GM19238 (cell line): ENCODE results near the gene PPP1R15B.

Experiments
- DNase-seq: peaks from one replicate; pipeline ENCODE4 v3.0.0; 2011; ENCODE audit warnings: low spot score; ENCODE audit not compliant: insufficient read length

Gene PPP1R15B

DNA sequence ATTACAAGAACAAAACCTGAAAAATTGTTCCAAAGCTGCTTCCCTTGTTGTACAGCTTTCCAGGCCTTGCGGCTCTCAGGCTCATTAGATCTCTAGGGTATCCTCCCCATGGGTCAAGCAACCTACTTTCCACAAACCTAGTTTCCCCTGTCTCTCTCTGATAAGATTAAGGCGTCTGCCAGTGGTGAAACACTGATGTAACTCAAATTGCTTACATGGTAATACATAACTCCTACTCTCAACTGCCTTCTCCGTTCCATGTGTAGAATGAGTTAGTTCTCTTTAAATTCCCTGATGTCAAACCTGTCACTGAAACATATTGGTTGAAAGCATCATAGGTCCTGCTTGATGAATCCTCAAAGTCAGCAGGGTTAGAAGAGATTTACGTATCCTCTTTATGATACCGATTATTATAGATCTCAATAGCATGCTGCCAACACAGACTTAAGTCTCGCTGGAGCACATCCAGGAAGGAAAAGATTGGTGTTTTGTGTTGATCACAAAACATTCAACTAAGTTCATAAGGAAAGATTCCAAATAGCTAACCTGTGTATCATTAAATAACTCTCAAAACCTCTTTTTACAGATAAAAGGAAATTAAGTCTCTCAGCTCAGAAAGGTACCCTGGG, 10.6 kb downstream of the PPP1R15B start:
- no peak for DNase-seq

DNA sequence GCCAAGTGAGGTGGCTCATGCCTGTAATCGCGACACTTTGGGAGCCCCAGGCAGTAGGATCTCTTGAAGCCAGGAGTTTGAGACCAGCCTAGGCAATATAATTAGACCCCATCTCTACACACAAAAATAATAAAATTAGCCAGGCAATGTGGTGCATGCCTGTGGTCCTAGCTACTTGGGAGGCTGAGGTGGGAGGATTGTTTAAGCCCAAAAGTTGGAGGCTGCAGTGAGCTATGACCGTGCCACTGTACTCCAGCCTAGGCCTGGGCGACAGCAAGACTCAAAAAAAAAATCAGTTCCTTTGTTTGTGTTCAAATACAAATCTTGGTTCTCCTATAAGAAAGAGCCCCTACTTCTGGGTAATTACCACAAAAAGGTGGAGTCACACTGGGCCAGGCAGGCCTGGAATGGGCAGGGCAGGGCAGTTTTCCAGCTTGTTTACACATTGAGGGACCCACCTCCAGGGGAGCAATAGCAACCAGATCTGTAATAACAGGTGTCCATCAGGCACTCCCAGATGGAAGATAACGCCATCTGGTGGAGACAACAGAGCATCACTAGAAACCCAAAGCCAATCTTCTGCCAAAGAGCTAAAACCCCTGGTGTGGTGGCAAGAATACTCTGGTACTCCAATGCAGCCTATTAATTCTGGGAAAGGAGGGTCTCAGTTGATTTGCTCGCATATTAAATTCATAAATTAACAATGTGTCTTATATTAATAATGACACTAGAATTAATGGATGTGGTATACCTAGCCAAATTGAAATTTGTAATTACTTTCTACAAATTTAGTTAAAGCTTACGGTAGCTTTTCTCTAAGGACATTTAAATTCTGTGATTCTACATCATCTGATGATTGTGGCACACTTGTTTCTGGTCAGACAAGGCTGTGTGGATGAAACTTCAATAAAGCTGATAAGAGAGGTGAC, 13.2 kb downstream of the PPP1R15B start:
- peak; percentile 68 for DNase-seq

DNA sequence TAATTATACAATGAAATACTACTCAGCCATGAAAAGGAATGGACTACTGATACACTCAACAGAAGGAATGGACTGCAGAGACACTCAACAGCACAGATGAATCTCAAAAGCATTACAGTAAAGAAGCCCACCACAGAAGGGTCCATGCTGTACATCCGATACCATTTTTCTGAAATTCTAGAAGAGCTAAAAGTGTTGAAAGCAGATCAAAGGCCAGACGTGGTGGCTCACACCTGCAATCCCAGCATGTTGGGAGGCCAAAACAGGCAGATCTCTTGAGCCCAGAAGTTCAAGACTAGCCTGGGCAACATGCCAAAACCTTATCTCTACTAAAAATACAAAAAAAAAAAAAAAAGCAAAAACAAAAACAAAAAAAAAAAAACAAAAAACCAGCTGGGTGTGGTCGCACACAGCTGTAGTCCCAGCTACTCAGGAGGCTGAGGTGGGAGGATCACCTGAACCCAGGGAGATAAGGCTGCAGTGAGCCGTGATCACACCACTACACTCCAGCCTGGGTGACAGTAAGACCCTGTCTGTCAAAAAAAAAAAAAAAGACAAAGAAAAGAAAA, 15.5 kb downstream of the PPP1R15B start:
- no peak for DNase-seq

DNA sequence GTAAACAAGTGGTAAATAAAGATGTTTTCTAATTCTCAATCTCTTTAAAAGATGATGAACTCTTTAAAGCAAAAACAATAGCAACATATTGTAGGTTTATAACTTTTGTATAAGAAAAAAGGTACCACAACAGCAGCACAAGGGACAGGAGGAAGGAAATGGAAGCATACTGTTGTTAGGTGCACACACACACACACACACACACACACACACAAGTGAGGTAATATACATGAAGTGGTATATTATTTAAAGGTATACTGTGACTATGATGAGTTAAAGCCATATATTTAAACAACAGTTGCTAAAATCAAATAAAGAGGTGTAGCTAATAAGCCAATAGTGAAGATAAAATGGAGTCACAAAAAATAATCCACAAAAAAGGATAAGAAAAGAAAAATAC, 20.0 kb downstream of the PPP1R15B start:
- no peak for DNase-seq

DNA sequence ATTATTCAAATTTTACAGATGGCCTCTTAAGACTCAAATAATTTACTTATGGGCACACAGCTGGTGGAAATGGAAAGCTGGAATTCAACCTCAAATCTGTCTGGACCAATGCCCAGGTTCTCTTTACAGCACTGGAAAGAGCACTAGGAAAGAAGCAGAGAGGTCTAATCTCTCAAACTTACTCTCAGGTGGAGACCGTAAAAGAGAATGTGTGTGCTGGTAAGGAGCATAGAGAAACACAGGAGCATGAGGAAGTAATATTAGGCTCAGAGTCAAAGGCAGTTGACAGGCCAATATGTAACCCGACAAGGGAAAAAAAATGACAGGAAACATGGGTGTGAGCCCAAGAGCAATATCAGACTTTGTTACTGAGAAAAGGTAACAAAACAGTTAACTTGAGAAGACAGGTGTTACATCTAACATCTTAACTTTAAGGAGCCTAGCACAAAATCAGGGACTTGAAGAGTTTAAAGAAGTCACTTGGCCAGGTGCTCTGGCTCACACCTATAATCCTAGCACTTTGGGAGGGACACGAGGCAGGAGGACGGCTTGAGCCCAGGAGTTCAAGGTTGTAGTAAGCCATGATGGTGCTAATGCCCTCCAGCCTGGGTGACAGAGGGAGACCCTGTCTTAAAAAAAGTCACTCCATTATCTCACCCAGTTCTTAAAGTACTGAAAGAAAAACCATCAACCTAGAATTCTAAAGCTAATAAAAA, 20.7 kb downstream of the PPP1R15B start:
- no peak for DNase-seq

DNA sequence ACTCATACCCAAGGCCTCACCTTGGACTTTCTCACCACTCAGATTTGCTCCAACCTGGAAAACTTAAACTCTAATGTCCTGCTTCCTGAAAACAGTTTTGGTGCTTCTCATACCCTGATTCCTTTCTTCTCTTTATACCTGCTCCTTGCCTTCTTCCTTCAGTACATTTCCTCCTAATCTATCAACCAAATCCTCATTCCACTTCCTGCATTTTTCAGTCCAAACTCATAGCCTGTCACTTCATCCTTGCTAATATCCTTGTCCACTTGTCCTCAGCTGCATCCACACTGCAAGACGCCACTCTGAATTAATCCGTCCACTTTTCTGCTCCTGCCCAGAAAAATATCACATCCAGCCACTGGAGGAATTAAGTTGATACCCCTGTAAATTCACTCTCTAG, 25.9 kb downstream of the PPP1R15B start:
- DNase-seq = no peak

DNA sequence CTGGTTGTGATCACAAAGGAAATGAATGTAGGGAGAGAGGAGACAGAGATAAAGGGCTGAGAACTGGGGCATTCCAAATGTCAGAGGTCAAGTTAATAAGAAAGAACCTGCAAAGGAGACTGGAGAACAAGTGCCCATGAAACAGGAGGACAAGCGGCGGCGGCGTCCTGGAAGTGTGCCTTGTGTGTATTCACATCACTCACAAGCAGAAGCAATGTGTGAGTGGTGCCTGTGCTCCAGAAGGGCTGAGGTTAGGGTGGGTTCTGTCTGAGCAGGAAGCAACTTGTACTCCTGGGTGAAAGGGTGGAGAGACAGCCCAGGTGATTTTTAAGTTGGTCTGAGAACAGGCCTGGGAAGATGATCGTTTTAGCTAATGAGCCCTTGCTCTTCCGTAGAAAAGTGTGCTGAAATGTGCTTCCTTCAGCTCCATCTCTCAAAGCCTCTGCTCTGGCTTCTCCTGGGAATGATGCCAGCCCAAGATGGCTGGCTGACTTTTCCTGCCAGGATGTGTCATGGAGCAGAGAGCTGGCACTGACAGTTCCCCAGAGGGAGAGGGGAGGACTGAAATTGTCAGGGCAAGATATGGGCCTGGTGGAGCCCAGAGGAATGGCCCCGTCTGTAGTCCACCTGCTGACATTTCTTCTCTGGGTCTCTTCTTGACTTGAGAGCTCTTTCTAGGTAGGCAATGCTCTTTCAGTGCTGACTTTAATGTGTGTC, 26.8 kb downstream of the PPP1R15B start:
- DNase-seq = no peak

DNA sequence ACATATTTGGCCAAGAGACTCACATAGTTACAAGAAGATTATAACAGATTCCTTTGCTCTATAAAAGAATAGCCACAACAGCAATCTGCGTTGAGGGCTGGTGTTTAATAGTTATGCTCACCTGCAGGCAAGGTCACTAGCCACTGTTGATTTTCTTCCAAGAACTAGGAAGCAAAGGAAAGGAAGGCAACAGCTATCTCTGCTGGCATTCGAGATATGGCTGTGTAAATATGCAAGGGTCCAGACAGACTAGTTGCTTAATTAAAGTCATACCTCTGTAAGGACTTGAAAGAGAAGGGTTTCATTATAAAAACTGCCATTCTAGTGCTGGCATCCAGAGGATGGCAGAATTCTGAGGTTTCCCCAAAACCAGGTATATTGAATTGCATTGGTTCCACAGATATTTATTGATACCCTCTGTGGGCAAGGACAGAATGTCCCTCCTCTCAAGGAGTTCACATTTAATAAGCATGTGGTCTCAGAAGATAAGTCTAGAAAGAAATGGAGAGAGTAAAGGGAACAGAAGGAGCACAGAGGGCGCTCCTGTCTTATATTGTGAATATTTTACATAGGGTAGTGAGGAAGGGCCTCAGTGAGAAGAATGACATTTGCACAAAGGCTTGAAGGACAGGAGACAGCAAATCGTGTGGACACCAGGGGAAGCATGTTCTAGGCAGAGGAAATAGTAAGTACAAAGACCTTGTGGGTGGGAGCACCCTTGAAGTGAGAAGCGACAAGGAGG, 28.3 kb downstream of the PPP1R15B start:
- no peak for DNase-seq

DNA sequence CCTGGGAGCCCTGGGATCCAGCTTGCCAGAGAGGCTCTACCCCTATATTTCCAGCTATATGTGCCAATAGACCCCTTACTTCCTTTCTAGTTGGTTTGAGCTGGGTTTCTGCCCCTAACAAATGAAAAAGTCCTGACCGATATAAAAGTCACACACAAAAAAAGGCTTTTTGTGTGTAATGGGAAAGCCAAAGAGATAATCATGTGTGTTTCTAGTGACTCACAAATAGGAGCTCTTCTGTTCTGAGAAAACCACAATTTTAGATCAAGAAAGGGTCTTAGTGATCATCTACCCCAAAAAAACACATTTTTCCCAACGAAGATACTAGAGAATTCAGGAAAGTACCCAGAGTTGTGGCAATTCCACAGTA, 28.9 kb downstream of the PPP1R15B start:
- DNase-seq = no peak

DNA sequence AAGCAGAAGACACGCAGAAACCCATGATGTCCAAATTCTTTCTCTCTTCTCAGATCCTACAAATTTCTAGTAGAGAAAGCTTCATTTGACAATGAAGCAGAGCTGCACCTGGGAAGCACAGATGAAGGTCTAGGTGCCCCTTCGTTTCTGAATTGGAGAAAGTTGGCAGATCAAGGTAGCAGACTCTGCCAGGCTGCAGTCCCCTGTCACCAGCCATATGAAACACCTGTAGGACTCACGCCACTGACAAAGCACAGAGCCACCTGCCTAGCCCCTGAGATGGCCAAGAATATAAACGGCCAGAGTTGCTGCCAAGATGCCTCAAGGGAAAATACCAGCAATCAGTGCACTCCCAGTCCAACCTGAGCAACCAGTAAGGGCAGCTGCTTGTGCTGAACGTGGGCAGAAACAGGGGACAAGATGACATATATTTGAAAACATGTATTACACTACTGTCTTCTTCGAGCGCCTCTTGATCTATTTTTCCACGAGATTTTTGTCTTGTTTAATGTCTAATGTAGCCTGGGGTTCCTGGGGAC, 31.3 kb downstream of the PPP1R15B start:
- no peak for DNase-seq

DNA sequence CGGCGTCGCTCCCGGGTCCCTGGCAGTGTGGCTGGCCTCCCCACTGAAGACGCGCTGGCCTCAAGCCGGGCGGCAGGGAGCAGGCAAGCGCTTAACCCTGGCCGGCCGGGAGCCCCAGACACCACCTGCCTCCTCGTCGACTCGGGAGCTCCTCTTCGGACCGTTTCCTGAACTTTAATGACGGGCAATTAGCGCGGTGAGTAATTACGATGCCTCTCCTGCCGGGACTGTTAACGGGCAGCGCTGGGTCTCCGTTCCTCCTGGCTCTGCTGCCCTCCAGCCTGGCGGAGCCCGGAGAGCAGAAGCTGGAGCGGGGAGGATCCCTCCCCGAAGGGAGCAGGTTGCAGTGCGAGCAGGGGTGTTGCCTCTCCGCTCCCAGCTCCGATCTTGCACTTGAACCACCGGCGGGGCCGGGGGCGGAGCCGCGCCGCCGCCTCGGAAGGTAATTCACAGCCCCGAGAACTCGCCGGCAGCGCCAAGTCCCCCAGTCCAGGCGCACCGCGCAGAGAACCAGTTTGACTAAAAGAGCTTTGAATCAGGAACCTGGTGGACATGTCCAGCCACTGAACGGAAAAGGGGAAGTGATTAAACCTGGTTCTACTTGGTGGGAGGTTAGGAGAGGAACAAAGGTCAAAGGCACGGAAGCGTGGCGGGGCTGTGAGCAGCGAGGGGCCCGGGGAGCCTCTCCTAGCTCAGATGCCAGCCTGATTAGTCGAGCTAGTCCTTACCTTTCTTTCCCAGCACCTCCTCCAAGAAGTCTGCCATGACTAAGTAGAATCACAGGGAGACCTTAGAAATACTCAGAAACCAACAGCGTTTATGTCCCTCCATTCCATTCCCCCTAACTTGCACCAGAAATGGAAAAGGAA, 33.6 kb downstream of the PPP1R15B start:
- peak; percentile 31 for DNase-seq

DNA sequence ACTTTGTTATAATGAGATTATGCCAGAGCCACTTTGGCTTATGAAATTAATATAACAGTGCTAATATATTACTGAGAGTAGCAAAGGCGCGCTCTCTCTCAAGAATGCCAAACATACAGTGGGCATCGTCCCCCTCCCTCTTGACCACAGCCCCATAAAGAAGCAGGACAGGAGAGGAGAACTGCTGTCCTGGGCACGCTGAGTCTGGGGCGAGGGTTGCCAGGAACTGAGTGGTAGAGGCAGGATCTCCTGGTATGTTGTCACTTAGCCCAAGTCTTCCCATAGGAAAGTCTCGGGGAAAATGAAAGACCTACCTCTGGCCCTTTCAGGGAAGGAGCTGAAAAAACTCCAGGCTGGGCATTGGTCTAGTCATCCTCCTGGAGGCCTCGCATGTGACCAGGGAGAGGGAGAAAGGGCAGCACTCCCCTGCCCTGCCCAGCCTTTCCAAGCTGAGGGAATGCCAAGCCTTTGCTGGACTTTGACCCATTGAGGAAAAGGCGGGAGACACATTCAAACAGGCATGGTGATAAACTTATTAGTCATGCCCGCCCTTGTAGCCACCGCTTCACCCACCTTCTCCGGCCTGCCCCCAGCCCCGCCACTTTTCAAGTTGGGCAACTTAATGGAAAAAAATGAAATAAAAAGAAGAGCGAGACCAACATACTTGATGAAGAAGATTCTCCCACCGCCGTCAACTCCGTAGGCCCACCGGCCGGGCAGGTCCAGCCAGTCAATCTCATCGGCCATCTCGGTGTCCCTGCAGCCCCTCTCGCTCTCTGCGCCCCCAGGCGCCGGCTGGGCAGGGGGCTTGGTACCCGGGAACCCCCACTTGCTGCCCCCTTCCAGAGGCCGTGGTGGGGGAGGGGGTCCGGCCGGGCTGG, 34.5 kb downstream of the PPP1R15B start:
- no peak for DNase-seq

DNA sequence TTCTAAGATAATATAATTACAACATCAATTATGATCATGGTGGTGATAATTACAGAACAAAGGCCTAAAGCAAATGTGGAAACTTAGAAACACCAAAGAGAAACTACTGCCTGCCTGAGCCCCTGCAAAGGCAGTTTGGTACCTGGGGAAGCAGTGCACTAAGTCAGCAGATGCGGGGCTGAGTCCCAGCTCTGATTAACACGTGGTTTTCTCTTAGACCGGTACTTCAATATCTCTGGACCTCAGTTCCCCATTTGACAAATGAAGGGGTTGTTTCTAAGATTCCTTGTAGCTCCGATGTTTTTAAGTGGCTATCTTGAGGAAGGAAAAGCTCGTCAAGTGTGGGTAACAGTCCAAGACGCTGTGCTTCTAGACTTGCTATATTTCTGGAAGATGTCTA, 35.2 kb downstream of the PPP1R15B start:
- DNase-seq = no peak

DNA sequence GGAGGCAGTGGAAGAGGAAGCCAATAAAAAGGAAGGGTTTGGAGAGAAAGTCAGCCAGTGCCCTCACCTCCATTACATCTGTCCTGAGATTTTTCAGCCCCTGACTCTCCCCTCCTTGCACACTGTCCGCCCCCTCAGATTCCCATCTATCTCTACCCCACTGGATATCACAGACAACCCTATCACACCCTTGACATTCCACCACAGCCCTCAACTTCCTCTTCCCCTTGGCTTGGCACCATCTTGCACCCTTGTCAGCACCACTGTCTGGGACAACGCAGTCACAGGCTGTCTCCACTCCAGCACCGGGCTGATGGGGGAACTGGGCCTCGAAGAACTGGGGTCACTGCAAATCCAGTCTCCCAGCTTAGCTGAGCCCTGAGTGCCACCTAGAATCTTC, 37.7 kb downstream of the PPP1R15B start:
- DNase-seq = no peak

DNA sequence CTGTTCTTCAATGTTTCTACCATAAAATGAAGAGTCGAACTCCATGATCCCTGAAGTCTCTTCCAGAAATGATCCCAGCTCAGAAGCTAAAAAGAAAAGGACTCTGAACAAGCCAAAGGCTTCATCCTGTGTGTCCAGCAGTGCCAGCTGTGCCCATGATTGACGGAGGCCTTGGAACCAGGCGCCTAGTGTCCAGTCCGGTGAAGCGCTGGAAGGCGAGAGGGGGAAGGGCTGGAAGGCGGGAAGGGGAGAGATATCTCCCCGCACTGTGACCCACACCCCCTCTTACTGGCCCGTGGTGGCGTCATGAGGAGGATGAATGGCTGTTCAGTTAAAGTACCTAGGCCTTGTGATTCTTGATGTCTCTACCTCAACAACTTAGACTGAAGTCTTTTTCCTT, 41.4 kb downstream of the PPP1R15B start:
- DNase-seq = no peak

DNA sequence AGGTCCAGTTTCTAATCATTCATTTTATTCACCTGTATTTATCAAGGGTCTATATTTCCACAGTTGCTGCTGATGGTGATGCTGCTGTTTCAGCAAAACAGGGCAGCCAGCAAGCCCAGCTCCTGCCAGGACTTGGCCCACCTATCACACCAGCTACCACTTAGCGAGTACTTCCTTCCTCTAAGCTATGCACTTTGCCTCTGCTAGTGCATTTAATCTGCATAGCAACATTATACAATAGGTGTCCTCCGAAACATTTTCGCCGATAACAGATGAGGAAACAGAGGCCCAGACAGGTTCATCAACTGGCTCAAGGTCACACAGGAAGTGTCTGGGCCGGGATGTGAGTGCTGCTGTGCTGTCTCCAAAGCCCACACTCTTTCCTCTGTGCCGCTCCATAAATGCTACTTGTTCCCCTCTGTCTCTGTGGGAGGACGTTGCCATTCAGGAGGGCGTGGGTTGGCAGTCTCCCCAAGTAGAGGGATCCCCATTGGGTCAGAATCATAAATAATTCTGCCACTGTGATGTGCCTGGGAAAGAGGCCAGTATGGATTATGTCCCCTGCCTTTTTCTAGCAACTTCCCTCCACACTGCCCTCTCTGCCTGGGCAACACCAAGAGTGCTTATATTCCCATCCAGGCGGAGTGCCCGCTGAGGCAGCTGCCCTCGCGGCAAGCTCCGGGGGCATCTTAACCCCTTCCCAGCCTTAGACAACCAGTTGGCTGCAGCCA, 42.5 kb downstream of the PPP1R15B start:
- DNase-seq = no peak

DNA sequence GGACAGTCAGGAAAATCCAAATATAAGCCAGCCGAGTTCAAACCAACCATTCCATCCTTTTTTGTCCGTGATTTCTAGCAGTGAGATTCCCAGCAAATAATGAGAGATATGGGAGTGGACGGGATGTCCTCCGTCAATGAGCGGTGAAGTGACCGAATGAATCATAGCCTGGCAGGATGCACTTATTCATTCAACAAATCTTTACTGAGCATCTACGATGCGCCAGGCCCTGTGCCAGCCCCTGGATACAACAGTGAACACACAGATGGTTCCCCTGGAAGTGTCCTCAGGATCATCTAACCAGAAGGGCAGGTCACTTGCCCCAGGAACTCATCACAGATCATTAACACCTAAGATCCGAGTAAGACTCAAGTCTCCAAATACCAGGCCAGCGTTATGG, 43.7 kb downstream of the PPP1R15B start:
- DNase-seq = no peak
